HG03460 (cell line): ENCODE data around the gene GADD45G.

Experiments
- ATAC-seq: cut with Tn5 transposase; IDR thresholded peaks from one replicate; pipeline ENCODE4 v1.9.1; 2021; ENCODE audit not compliant: unreplicated experiment

GADD45G gene

DNA sequence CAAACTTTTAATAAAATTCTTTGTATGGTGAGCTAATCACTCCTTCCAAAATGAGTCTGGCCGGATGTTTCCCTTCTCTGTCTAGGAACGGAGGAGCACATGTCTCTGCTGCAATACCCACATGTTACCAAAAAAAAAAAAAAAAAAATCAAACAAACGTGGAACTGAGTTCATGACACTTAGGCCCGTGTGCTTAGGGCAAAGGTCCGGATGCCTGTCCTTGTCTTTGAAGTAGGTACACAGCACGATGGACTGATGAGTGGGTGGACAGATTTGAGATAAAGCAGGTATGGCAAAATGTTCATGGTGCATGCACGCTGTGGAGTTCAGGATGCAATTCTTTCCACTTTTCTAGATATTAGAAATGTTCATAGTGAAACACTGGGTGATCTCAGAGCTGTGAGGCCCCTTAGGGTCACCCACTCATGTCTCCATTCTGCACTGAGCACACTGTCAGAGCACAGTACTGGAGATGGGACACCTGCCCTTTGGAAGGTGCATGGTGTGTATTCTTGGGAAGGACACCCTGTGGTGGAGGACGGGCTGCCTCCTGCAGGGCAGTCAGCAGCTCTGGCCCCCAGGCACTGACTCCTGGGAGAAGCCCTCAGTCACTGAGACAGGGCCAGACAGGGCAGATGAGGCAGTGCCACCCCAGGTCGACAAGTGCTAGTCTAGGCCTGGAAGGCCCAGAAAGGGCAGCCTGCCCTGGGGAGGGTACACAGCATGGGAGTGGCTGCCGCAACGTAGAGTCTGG is 43.6 kb downstream of the GADD45G start:
- no peak for ATAC-seq

- no peak for ATAC-seq
Observed at GRCh38 chr9:89649039-89649691, 44.4 kb downstream of the GADD45G start.

DNA sequence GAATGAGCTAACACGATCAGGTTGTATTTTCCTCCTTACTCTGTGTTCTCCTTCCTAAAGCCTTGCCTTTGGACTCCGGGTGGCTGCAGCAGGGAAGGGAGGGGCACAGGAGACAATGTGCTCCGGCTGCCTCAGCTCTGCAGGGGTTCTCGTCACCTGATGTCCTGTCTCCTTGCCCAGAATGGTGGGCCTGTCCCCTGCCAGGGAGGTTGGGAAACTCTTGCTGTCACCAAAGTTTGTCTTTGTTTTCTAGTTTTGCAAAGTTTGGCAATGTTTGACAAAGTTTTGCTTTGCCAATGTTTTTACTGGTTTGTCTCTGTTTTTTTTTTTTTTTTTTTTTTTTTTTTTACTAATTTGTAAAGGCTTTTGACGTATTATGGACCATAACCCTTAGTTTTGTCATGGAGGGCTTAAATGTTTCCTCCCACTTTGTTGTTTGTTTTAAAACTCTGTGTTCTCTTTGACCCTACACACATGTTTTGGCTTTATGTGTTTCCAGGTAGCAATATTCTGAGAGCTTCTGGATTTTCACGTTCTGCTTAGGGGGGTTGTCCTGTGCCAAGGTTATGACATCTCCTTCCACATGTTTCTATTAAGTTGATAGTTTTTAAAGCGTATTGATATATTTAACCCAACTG is 49.3 kb downstream of the GADD45G start:
- no peak for ATAC-seq

DNA sequence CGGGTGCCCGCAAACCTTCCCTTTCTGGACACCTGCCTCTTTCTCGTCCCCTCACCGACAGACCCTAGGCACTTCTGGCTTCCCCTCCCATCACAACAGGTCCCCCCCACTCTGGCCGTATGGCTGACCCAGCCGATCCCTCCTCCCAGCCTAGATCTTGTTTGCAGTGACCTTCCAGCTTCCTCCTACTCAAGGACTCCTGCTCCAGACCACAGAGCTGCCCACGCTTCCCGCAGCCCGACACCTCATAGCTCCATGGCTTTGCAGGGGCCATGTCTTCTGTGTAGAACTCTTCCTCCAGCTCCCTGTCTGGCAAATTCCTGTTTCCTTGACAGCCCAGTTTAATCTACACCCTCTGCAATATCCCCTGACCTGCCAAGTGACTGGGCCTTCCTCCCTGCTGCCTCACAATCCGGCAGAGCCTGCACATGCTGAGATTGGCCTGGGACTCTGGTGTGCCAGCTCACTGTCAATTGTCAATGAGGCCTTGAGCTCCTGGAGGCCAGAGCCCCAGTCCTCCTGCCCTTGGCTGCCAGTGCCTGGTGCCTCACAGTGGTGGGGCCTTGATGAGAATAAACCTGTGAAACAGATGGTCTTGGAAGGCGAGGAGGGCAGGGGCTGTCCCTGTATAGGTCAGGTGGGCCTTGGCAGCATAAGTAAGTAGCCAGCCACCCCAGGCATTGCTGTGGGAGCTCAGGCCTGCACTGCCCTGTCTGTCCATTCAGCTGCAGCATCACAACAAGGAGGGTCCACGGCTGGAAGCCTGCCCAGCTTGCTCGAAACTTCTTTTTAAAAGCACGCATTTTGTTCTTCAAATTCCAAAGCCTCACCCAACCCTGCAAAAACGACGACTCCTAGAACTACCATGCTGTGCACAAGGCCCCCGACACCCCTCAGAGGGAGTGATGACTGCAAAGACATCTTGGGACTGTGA is 50.5 kb downstream of the GADD45G start:
- ATAC-seq, result no peak
